Brain microvascular endothelial cell (primary cell): Measurements from ENCODE around the gene ENTPD8.

ENCODE experiments used
- DNase-seq: peaks from one replicate; pipeline ENCODE4 v3.0.0-alpha.2; 2020
- H3K27ac ChIP-seq: fragments of 250-450 bp; sonication (Bioruptor Pico); 2 replicates; pipeline ENCODE4 v1.5.1; 2020; ENCODE audit warnings: mild to moderate bottlenecking, moderate library complexity
- H3K27me3 ChIP-seq: fragments of 250-450 bp; sonication (Bioruptor Pico); replicated peaks from 2 replicates; pipeline ENCODE4 v1.5.1; 2020; ENCODE audit warnings: mild to moderate bottlenecking
- H3K36me3 ChIP-seq: fragments of 250-450 bp; sonication (Bioruptor Pico); replicated peaks from 2 replicates; pipeline ENCODE4 v1.5.1; 2020; ENCODE audit warnings: mild to moderate bottlenecking
- H3K4me3 ChIP-seq: 2 replicates; pipeline ENCODE4 v1.5.1; 2011; ENCODE audit warnings: low read depth, mild to moderate bottlenecking, control low read depth, low read length, moderate library complexity
- CTCF ChIP-seq: IDR thresholded peaks from 2 replicates; pipeline ENCODE4 v1.5.1; 2011; ENCODE audit warnings: low read depth, mild to moderate bottlenecking, moderate library complexity, low read length, control low read depth, inconsistent platforms; ENCODE audit errors: missing control alignments
- in situ Hi-C: cut with HindIII; loops from 2 replicates; pipeline ENCODE4 v1.10.0; 2017; ENCODE audit warnings: low sequenced_read_pairs, low pct_ligation_motif_present

The ENTPD8 gene

GRCh38 chr9:137441289-137441934 lies at the start of gene ENTPD8:
TSS of gene ENTPD8 (minus strand) at chr9:137441357. CDS start at chr9:137438285, 3,072 bp downstream.
- TF ChIP-seq CTCF: no peak
- in situ Hi-C loops: no loop called here
- no peaks in the 10 kb centered on the region for H3K27me3 ChIP-seq
- H3K36me3 ChIP-seq: no peaks in the 10 kb centered on the region
- peak within 1 kb of the TSS; percentile 22 for H3K4me3 ChIP-seq
- DNase-seq: no peak
- H3K27ac ChIP-seq: no peak within 1 kb of the TSS

- Histone ChIP-seq H3K27me3 (no peaks in the 10 kb centered on the region), H3K36me3 (no peaks in the 10 kb centered on the region), H3K4me3 (no peak overlapping the region), H3K27ac (no peak overlapping the region)
- TF ChIP-seq CTCF: no peak
- DNase-seq: no peak
- in situ Hi-C loops: no loop called here
These were observed 49.5 kb upstream of the ENTPD8 start for GRCh38 chr9:137490532-137491186.

- H3K36me3 ChIP-seq: no peaks in the 10 kb centered on the region
- no peak for DNase-seq
- H3K27me3 ChIP-seq: no peaks in the 10 kb centered on the region
- TF ChIP-seq CTCF: no peak
- H3K27ac ChIP-seq: no peak overlapping the region
- H3K4me3 ChIP-seq: no peak overlapping the region
- in situ Hi-C loops: no loop called here
These were observed 47.7 kb upstream of the ENTPD8 start for GRCh38 chr9:137488906-137489305.

GRCh38 chr9:137488327-137488653 lies 47.1 kb upstream of the ENTPD8 start:
- in situ Hi-C loops: no loop called here
- Histone ChIP-seq H3K36me3 (no peaks in the 10 kb centered on the region), H3K27ac (no peak overlapping the region), H3K4me3 (no peak overlapping the region), H3K27me3 (no peaks in the 10 kb centered on the region)
- no peak for TF ChIP-seq CTCF
- DNase-seq: no peak

- in situ Hi-C loops: no loop called here
- no peak for DNase-seq
- H3K4me3 ChIP-seq: no peak overlapping the region
- no peak overlapping the region for H3K27ac ChIP-seq
- no peaks in the 10 kb centered on the region for H3K27me3 ChIP-seq
- no peaks in the 10 kb centered on the region for H3K36me3 ChIP-seq
- no peak for TF ChIP-seq CTCF
These were observed 46.5 kb upstream of the ENTPD8 start for GRCh38 chr9:137487454-137488326.
